Hepatocyte (in vitro differentiated cells): Measurements from ENCODE around the gene PHACTR1. TPM values are rescaled to one million over a fixed set of nuclear protein-coding genes. Genes with fewer than 3 reads are reported as not detected.

Experiments
- DNase-seq: peaks from one replicate; pipeline ENCODE4 v3.0.0-alpha.2; 2016; ENCODE audit warnings: low spot score
- H2AFZ ChIP-seq: fragments of 200-600 bp; sonication (generic); 2 replicates; pipeline ENCODE4 v1.6.0; 2016; ENCODE audit warnings: antibody characterized with exemption, mild to moderate bottlenecking
- H3K27ac ChIP-seq: fragments of 200-600 bp; sonication (generic); 2 replicates; pipeline ENCODE4 v1.5.1; 2016; ENCODE audit warnings: mild to moderate bottlenecking
- H3K27me3 ChIP-seq: fragments of 200-600 bp; sonication (generic); 2 replicates; pipeline ENCODE4 v1.6.1; 2016
- H3K36me3 ChIP-seq: fragments of 200-600 bp; sonication (generic); replicated peaks from 2 replicates; pipeline ENCODE4 v1.5.1; 2016; ENCODE audit warnings: low read depth; ENCODE audit not compliant: insufficient read depth
- H3K4me1 ChIP-seq: fragments of 200-600 bp; sonication (generic); 2 replicates; pipeline ENCODE4 v1.5.1; 2016; ENCODE audit warnings: mild to moderate bottlenecking, moderate library complexity; ENCODE audit not compliant: insufficient read depth
- H3K4me2 ChIP-seq: fragments of 200-600 bp; sonication (generic); 2 replicates; pipeline ENCODE4 v1.6.0; 2016
- H3K4me3 ChIP-seq: fragments of 200-600 bp; sonication (generic); 2 replicates; pipeline ENCODE4 v1.5.1; 2016; ENCODE audit warnings: mild to moderate bottlenecking
- H3K79me2 ChIP-seq: fragments of 200-600 bp; sonication (generic); 2 replicates; pipeline ENCODE4 v1.6.0; 2017; ENCODE audit warnings: mild to moderate bottlenecking
- H3K9me2 ChIP-seq: fragments of 200-600 bp; sonication (generic); replicated peaks from 2 replicates; pipeline ENCODE4 v1.6.0; 2017; ENCODE audit warnings: mild to moderate bottlenecking; ENCODE audit not compliant: insufficient read depth
- H3K9me3 ChIP-seq: fragments of 200-600 bp; sonication (generic); 2 replicates; pipeline ENCODE4 v1.5.1; 2016; ENCODE audit warnings: low read depth, mild to moderate bottlenecking
- H4K20me1 ChIP-seq: fragments of 200-600 bp; sonication (generic); 2 replicates; pipeline ENCODE4 v1.6.0; 2016; ENCODE audit warnings: mild to moderate bottlenecking; ENCODE audit not compliant: insufficient read depth, poor library complexity, severe bottlenecking
- CTCF ChIP-seq: fragments of 200-600 bp; sonication (generic); IDR thresholded peaks from 2 replicates; pipeline ENCODE4 v1.5.1; 2016; ENCODE audit warnings: antibody characterized with exemption, mild to moderate bottlenecking; ENCODE audit not compliant: poor library complexity
- EZH2 ChIP-seq: fragments of 200-600 bp; sonication (generic); IDR thresholded peaks from 2 replicates; pipeline ENCODE4 v1.6.1; 2016; ENCODE audit warnings: antibody characterized with exemption, mild to moderate bottlenecking, borderline replicate concordance
- EZH2phosphoT487 ChIP-seq: fragments of 200-600 bp; sonication (generic); IDR thresholded peaks from one replicate; pipeline ENCODE4 v1.6.1; 2018; ENCODE audit warnings: antibody characterized with exemption, mild to moderate bottlenecking, low read depth, moderate library complexity; ENCODE audit not compliant: unreplicated experiment, severe bottlenecking
- WGBS: methylation state at CpG from one replicate; pipeline ENCODE4 v1.1.6; 2016; ENCODE audit warnings: low lambda C conversion rate; ENCODE audit errors: missing lambda C conversion rate; 5-methylcytosine and 5-hydroxymethylcytosine counted together
- polyA plus RNA-seq: library from polyadenylated mRNA; unstranded; fragments of >200 nt; fragmentation: Nextera tagmentation; extraction: Ambion mirVana; gene quantifications from 2 replicates; pipeline ENCODE4 v1.2.1, GENCODE V29; 2016
- total RNA-seq: library from RNA; depleted of rRNA; stranded (reverse); fragments of >200 nt; gene quantifications from 2 replicates; pipeline ENCODE4 v1.2.3, GENCODE V29; 2014

Gene PHACTR1
- total and polyA plus RNA-seq, 2 experiments from 2014 or later = 3.0 to 4.3 TPM

GRCh38 chr6:13238017-13238416 is 521.5 kb downstream of the PHACTR1 start:
- DNase-seq = no peak
- 89% methylated on average over 6 of the region's 6 CpGs for WGBS
- H3K4me1 ChIP-seq = peaks cover 4% of the 10 kb centered on the region
- no peak overlapping the region for H3K4me3 ChIP-seq
- H3K79me2 ChIP-seq = no peaks in the 10 kb centered on the region
- no peak overlapping the region for H3K4me2 ChIP-seq
- H3K27me3 ChIP-seq = no peaks in the 10 kb centered on the region
- no peaks in the 10 kb centered on the region for H3K9me3 ChIP-seq
- H3K9me2 ChIP-seq = no peaks in the 10 kb centered on the region
- H2AFZ ChIP-seq = no peak overlapping the region
- no peaks in the 10 kb centered on the region for H3K36me3 ChIP-seq
- no peaks in the 10 kb centered on the region for H4K20me1 ChIP-seq
- no peak for TF ChIP-seq EZH2phosphoT487
- H3K27ac ChIP-seq = no peak overlapping the region

GRCh38 chr6:13238640-13239216 is 522.2 kb downstream of the PHACTR1 start:
- DNase-seq = no peak
- 97% methylated on average over 7 of the region's 7 CpGs for WGBS
- Histone ChIP-seq H3K79me2 (no peaks in the 10 kb centered on the region), H3K27ac (no peak overlapping the region), H2AFZ (no peak overlapping the region), H3K9me3 (no peaks in the 10 kb centered on the region), H3K36me3 (no peaks in the 10 kb centered on the region), H3K9me2 (no peaks in the 10 kb centered on the region), H3K4me3 (no peak overlapping the region), H3K4me2 (no peak overlapping the region), H3K27me3 (no peaks in the 10 kb centered on the region), H4K20me1 (no peaks in the 10 kb centered on the region), H3K4me1 (peaks cover 6% of the 10 kb centered on the region)
- TF ChIP-seq CTCF (no peak), EZH2 (no peak), EZH2phosphoT487 (no peak)

- Histone ChIP-seq H3K79me2 (no peaks in the 10 kb centered on the region), H3K27me3 (no peaks in the 10 kb centered on the region), H2AFZ (no peak overlapping the region), H3K9me3 (no peaks in the 10 kb centered on the region), H3K36me3 (no peaks in the 10 kb centered on the region), H3K27ac (no peak overlapping the region), H4K20me1 (no peaks in the 10 kb centered on the region), H3K4me3 (no peak overlapping the region), H3K9me2 (no peaks in the 10 kb centered on the region), H3K4me2 (no peak overlapping the region), H3K4me1 (peaks cover 6% of the 10 kb centered on the region)
- no peak for TF ChIP-seq EZH2phosphoT487
- TF ChIP-seq EZH2 = no peak
- no peak for TF ChIP-seq CTCF
- 78% methylated on average over 9 of the region's 9 CpGs for WGBS
- no peak for DNase-seq
Measured at GRCh38 chr6:13239530-13240455, 523.2 kb downstream of the PHACTR1 start.

GRCh38 chr6:13241364-13241763 is 524.8 kb downstream of the PHACTR1 start:
- Histone ChIP-seq H2AFZ (no peak overlapping the region), H3K9me3 (no peaks in the 10 kb centered on the region), H3K27me3 (no peaks in the 10 kb centered on the region), H3K36me3 (no peaks in the 10 kb centered on the region), H3K4me2 (no peak overlapping the region), H3K27ac (no peak overlapping the region), H3K79me2 (no peaks in the 10 kb centered on the region), H3K9me2 (no peaks in the 10 kb centered on the region), H4K20me1 (no peaks in the 10 kb centered on the region), H3K4me3 (no peak overlapping the region), H3K4me1 (peaks cover 6% of the 10 kb centered on the region)
- DNase-seq = no peak
- 93% methylated on average over 5 of the region's 5 CpGs for WGBS
- no peak for TF ChIP-seq EZH2phosphoT487
- no peak for TF ChIP-seq CTCF
- TF ChIP-seq EZH2 = no peak
